NCI-H510A (cell line): ENCODE data around the gene SLC32A1.

Source experiments
- DNase-seq: peaks from one replicate; lab custom pipeline; 2025; lab: John Stamatoyannopoulos, UW

SLC32A1 gene

GRCh38 chr20:38752029-38752428 lies 27.7 kb downstream of the SLC32A1 start:
- no peak for DNase-seq

GRCh38 chr20:38754924-38755323 lies 30.6 kb downstream of the SLC32A1 start:
- no peak for DNase-seq

GRCh38 chr20:38755324-38755910 lies 31.1 kb downstream of the SLC32A1 start:
- DNase-seq, result no peak

- DNase-seq, result no peak
Measured at GRCh38 chr20:38757145-38757775, 33.0 kb downstream of the SLC32A1 start.

GRCh38 chr20:38759106-38759505 lies 34.8 kb downstream of the SLC32A1 start:
- no peak for DNase-seq

- DNase-seq, result no peak
Measured at GRCh38 chr20:38760978-38761377, 36.7 kb downstream of the SLC32A1 start.

GRCh38 chr20:38762174-38762573 lies 37.9 kb downstream of the SLC32A1 start:
- no peak for DNase-seq

- no peak for DNase-seq
Measured at GRCh38 chr20:38763616-38764015, 39.3 kb downstream of the SLC32A1 start.

GRCh38 chr20:38764567-38765318 lies 40.5 kb downstream of the SLC32A1 start:
- DNase-seq, result no peak

- no peak for DNase-seq
Measured at GRCh38 chr20:38766071-38766470, 41.8 kb downstream of the SLC32A1 start.

- DNase-seq, result no peak
Measured at GRCh38 chr20:38769376-38770295, 45.4 kb downstream of the SLC32A1 start.

- DNase-seq, result no peak
Measured at GRCh38 chr20:38770546-38770945, 46.3 kb downstream of the SLC32A1 start.

GRCh38 chr20:38770970-38771369 lies 46.7 kb downstream of the SLC32A1 start:
- no peak for DNase-seq

GRCh38 chr20:38771621-38772020 lies 47.3 kb downstream of the SLC32A1 start:
- no peak for DNase-seq

GRCh38 chr20:38774167-38774566 lies 49.9 kb downstream of the SLC32A1 start:
- DNase-seq, result no peak

GRCh38 chr20:38776363-38776762 lies 52.1 kb downstream of the SLC32A1 start:
- no peak for DNase-seq
